ENCODE results near the gene XKR3. TPM values are rescaled to one million over a fixed set of nuclear protein-coding genes. Genes with fewer than 3 reads are reported as not detected.
"Not testable (repeated sequence)": the region's sequence is repeated elsewhere in the genome, so short reads cannot be mapped to it uniquely, and the experiment has no call there.

The XKR3 gene
- total and polyA plus RNA-seq, 12 donors, result 0.16 TPM; not detected in 11

- H3K4me3 ChIP-seq; intact Hi-C loops (cut with DNase I); DNase-seq; H3K9me3 ChIP-seq (replicated peaks in 1 of 3); H3K27ac ChIP-seq; H3K27me3 ChIP-seq; H3K36me3 ChIP-seq (replicated peaks in 1 of 2); H3K4me1 ChIP-seq (replicated peaks in 1 of 2): not testable (repeated sequence)
- WGBS, 4 donors, result 79 to 89% (median 82%) methylated on average over 21 of the region's 21 CpGs
Observed at GRCh38 chr22:16747266-16748159, 77.7 kb downstream of the XKR3 start.

GRCh38 chr22:16734271-16734670, 90.9 kb downstream of the XKR3 start:
- intact Hi-C loops (cut with DNase I); H3K27me3 ChIP-seq; DNase-seq; H3K4me3 ChIP-seq; H3K36me3 ChIP-seq (replicated peaks in 1 of 2); H3K9me3 ChIP-seq (replicated peaks in 1 of 3); H3K27ac ChIP-seq; H3K4me1 ChIP-seq (replicated peaks in 1 of 2): not testable (repeated sequence)
- WGBS, 4 donors, result 20 to 71% (median 46%) methylated on average over 1 of the region's 1 CpG

Small RNAs within 50 kb of the gene (small RNA-seq; reads per million reads assigned to genes)
- gene GPM6BP3, result 0 reads per million in 2 donors

Other genes with a start within 250 kb of the XKR3 start
- gene CCT8L2, start 232.6 kb downstream of the XKR3 start, total RNA-seq, result not detected
- not detected for gene CCT8L2, start 232.6 kb downstream of the XKR3 start, polyA plus RNA-seq
- not detected for gene GAB4, start 182.8 kb upstream of the XKR3 start, total RNA-seq
- gene GAB4, start 182.8 kb upstream of the XKR3 start, polyA plus RNA-seq, result under 1 TPM in 1 of 3 donors, not detected in 2; 0.03 TPM